ENCODE measurements around the gene LYPD5. TPM values are rescaled to one million over a fixed set of nuclear protein-coding genes. Genes with fewer than 3 reads are reported as not detected.
A peak's percentile ranks its signal among the peaks of the same experiment; 100 is the strongest.

Gene LYPD5
- total and polyA plus RNA-seq, 2 of the 13 experiments (the other 11 are each of a cell fraction or from before 2014, with no cell fraction given), result not detected

GRCh38 chr19:43755256-43755801, 46.9 kb downstream of the LYPD5 start (continued):
- TF ChIP-seq, protein P1, sequence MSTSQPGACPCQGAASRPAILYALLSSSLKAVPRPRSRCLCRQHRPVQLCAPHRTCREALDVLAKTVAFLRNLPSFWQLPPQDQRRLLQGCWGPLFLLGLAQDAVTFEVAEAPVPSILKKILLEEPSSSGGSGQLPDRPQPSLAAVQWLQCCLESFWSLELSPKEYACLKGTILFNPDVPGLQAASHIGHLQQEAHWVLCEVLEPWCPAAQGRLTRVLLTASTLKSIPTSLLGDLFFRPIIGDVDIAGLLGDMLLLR (CRISPR knock-in tag; IDR thresholded peaks at IDR 0.05), result 0 out of 2 replicates have a peak, but pooled peaks have one; percentile 29
- TF ChIP-seq JDP2 (CRISPR knock-in tag; IDR thresholded peaks at IDR 0.05; ENCODE audit: borderline replicate concordance) (no peak), KDM6A (CRISPR knock-in tag; IDR thresholded peaks at IDR 0.05; ENCODE audit: low read depth) (no peak), ZNF768 (CRISPR knock-in tag; IDR thresholded peaks at IDR 0.05) (0 out of 2 replicates have a peak, but pooled peaks have one; percentile 7)

- peak within 1 kb of the TSS; percentile 66 to 83 (median 67) for H3K4me3 ChIP-seq (replicated peaks in 1 of 3; ENCODE audit: insufficient read depth in 1 of 3, low read depth in 2 of 3, low read length in 3 of 3)
- no TSS peak for BruUV-seq (replicated peaks)
- ChIA-PET CTCF (ENCODE audit: low intra/inter-chr PET ratio, low total read pairs) (no interaction called here), POLR2A (interaction anchor here (0.7 to 1.6 kb wide), 11 partner anchors 9 to 159 kb away, joined by 3 to 20 read pairs (median 4); partner anchors contain the start of genes IRGQ and ZNF283)
- DNase-seq (ENCODE audit: low spot score) (peak; percentile 94), FAIRE-seq (peak; percentile 76), ATAC-seq (peak; percentile 95)
- H3K36me3 ChIP-seq (replicated peaks in 1 of 2; ENCODE audit: control insufficient read depth in 1 of 2, insufficient read depth in 2 of 2, low read length in 2 of 2), result peaks cover 3 to 17% of the 10 kb centered on the region in 2 experiments
- peak within 1 kb of the TSS; percentile 88 for H3K4me2 ChIP-seq (ENCODE audit: low read depth, low read length)
- H3K27me3 ChIP-seq (ENCODE audit: control insufficient read depth in 1 of 2, insufficient read depth in 2 of 2, low read length in 2 of 2), result no peaks in the 10 kb centered on the region
- H4K20me1 ChIP-seq (ENCODE audit: insufficient read depth, low read length), result no peaks in the 10 kb centered on the region
- intact Hi-C loops (cut with micrococcal nuclease; ENCODE audit: unreplicated experiment) (no loop called here), in situ Hi-C loops (cut with HindIII; ENCODE audit: extremely low pct_ligation_motif_present, low pct_unique_long_range_greater_than_20kb) (no loop called here)
- peak within 1 kb of the TSS; percentile 93 for H3K27ac ChIP-seq (ENCODE audit: extremely low read length, insufficient read depth, low read length)
- H3K79me2 ChIP-seq (ENCODE audit: insufficient read depth, low read length), result peaks cover 16% of the 10 kb centered on the region
- H3K9me3 ChIP-seq (ENCODE audit: low read length), result no peaks in the 10 kb centered on the region
- no peak within 1 kb of the TSS for H2AFZ ChIP-seq (ENCODE audit: low read length)
- 0% methylated on average over 50 of the region's 79 CpGs for WGBS (ENCODE audit: low lambda C conversion rate)
- peak within 1 kb of the TSS; percentile 90 for H3K9ac ChIP-seq (ENCODE audit: insufficient read depth, low read depth, low read length)
- H3K4me1 ChIP-seq (ENCODE audit: insufficient read depth, low read length), result peaks cover 26% of the 10 kb centered on the region
- TF ChIP-seq ARNT (IDR thresholded peaks at IDR 0.05), result no peak
- TF ChIP-seq ZNF318 (CRISPR knock-in tag; IDR thresholded peaks at IDR 0.05), result no peak
- 0 out of 2 replicates have a peak, but pooled peaks have one; percentile 80 for TF ChIP-seq ZNF546 (CRISPR knock-in tag; conservative IDR thresholded peaks at IDR 0.05)
- peak; percentile 60; the same call in 1 of the 2 replicates for TF ChIP-seq HES4 (CRISPR knock-in tag; IDR thresholded peaks at IDR 0.05; ENCODE audit: borderline replicate concordance)
- TF ChIP-seq CENPT (CRISPR knock-in tag; IDR thresholded peaks at IDR 0.05; ENCODE audit: low read depth), result no peak
- no peak for TF ChIP-seq JUN (CRISPR knock-in tag; IDR thresholded peaks at IDR 0.05)
- TF ChIP-seq ZNF138 (CRISPR knock-in tag; IDR thresholded peaks at IDR 0.05; ENCODE audit: low read depth), result no peak
- TF ChIP-seq TOE1 (CRISPR knock-in tag; IDR thresholded peaks at IDR 0.05), result no peak
- TF ChIP-seq NPAS2 (CRISPR knock-in tag; IDR thresholded peaks at IDR 0.05; ENCODE audit: borderline replicate concordance), result no peak
- TF ChIP-seq GATAD1 (CRISPR knock-in tag; IDR thresholded peaks at IDR 0.05), result peak; percentile 83
These were observed 47.6 kb downstream of the LYPD5 start, which contains the start of gene SMG9 for GRCh38 chr19:43754503-43755255. SMG9 (minus strand) TSS chr19:43754962; CDS start chr19:43750741, 4,221 bp downstream.

Data from HepG2 (cell line).